ENCODE data around the gene RAB40B. TPM values are rescaled to one million over a fixed set of nuclear protein-coding genes. Genes with fewer than 3 reads are reported as not detected.

Gene RAB40B
- polyA plus RNA-seq, 1 experiment = 5.4 TPM

GRCh38 chr17:82647593-82648164 lies 50.8 kb downstream of the RAB40B start:
- Histone ChIP-seq H3K27me3 (ENCODE audit: control insufficient read depth, insufficient read depth, low read length) (no peaks in the 10 kb centered on the region), H3K27ac (ENCODE audit: low read depth, low read length) (peak overlapping the region; percentile 89), H3K4me3 (ENCODE audit: low read depth, low read length) (peak overlapping the region; percentile 89), H3K9me3 (ENCODE audit: control insufficient read depth, insufficient read depth, low read length) (no peaks in the 10 kb centered on the region)
- CTCF ChIA-PET = no interaction called here
- TF ChIP-seq CTCF (IDR thresholded peaks at IDR 0.05; ENCODE audit: low read depth, low read length) = peak; percentile 16; the same call in 1 of the 2 replicates
- POLR2A ChIA-PET = no interaction called here
- no peak for DNase-seq (ENCODE audit: low read depth, low spot score)

- Histone ChIP-seq H3K27me3 (ENCODE audit: control insufficient read depth, insufficient read depth, low read length) (no peaks in the 10 kb centered on the region), H3K9me3 (ENCODE audit: control insufficient read depth, insufficient read depth, low read length) (no peaks in the 10 kb centered on the region), H3K27ac (ENCODE audit: low read depth, low read length) (no peak overlapping the region), H3K4me3 (ENCODE audit: low read depth, low read length) (no peak overlapping the region)
- ChIA-PET POLR2A (no interaction called here), CTCF (no interaction called here)
- no peak for DNase-seq (ENCODE audit: low read depth, low spot score)
- TF ChIP-seq CTCF (IDR thresholded peaks at IDR 0.05; ENCODE audit: low read depth, low read length) = no peak
These were observed 53.0 kb downstream of the RAB40B start for GRCh38 chr17:82645516-82645915.

GRCh38 chr17:82644148-82644547 lies 54.4 kb downstream of the RAB40B start:
- Histone ChIP-seq H3K9me3 (ENCODE audit: control insufficient read depth, insufficient read depth, low read length) (no peaks in the 10 kb centered on the region), H3K4me3 (ENCODE audit: low read depth, low read length) (no peak overlapping the region), H3K27ac (ENCODE audit: low read depth, low read length) (no peak overlapping the region), H3K27me3 (ENCODE audit: control insufficient read depth, insufficient read depth, low read length) (no peaks in the 10 kb centered on the region)
- ChIA-PET CTCF (no interaction called here), POLR2A (no interaction called here)
- DNase-seq (ENCODE audit: low read depth, low spot score) = no peak
- no peak for TF ChIP-seq CTCF (IDR thresholded peaks at IDR 0.05; ENCODE audit: low read depth, low read length)

GRCh38 chr17:82642022-82642421 lies 56.5 kb downstream of the RAB40B start:
- no peak overlapping the region for H3K27ac ChIP-seq (ENCODE audit: low read depth, low read length)
- POLR2A ChIA-PET = no interaction called here
- no peak for DNase-seq (ENCODE audit: low read depth, low spot score)

GRCh38 chr17:82640036-82640435 lies 58.5 kb downstream of the RAB40B start:
- no peak for TF ChIP-seq CTCF (IDR thresholded peaks at IDR 0.05; ENCODE audit: low read depth, low read length)
- CTCF ChIA-PET = no interaction called here
- POLR2A ChIA-PET = no interaction called here
- H3K27ac ChIP-seq (ENCODE audit: low read depth, low read length) = no peak overlapping the region
- no peak overlapping the region for H3K4me3 ChIP-seq (ENCODE audit: low read depth, low read length)
- no peak for DNase-seq (ENCODE audit: low read depth, low spot score)
- H3K9me3 ChIP-seq (ENCODE audit: control insufficient read depth, insufficient read depth, low read length) = no peaks in the 10 kb centered on the region
- no peaks in the 10 kb centered on the region for H3K27me3 ChIP-seq (ENCODE audit: control insufficient read depth, insufficient read depth, low read length)

More at GRCh38 chr17:82642022-82642421, 56.5 kb downstream of the RAB40B start:
- no peaks in the 10 kb centered on the region for H3K9me3 ChIP-seq (ENCODE audit: control insufficient read depth, insufficient read depth, low read length)
- H3K4me3 ChIP-seq (ENCODE audit: low read depth, low read length) = no peak overlapping the region
- TF ChIP-seq CTCF (IDR thresholded peaks at IDR 0.05; ENCODE audit: low read depth, low read length) = no peak
- H3K27me3 ChIP-seq (ENCODE audit: control insufficient read depth, insufficient read depth, low read length) = no peaks in the 10 kb centered on the region
- CTCF ChIA-PET = no interaction called here

All from AG04450 (cell line).